HPDE6-E6E7 (cell line): Measurements from ENCODE around the gene USP50.
"Not testable (repeated sequence)": the region's sequence is repeated elsewhere in the genome, so short reads cannot be mapped to it uniquely, and the experiment has no call there.

ENCODE experiments used
- DNase-seq: peaks from one replicate; pipeline ENCODE4 v3.0.0; 2011; ENCODE audit warnings: missing footprints; ENCODE audit errors: extremely low spot score

USP50 gene

DNA sequence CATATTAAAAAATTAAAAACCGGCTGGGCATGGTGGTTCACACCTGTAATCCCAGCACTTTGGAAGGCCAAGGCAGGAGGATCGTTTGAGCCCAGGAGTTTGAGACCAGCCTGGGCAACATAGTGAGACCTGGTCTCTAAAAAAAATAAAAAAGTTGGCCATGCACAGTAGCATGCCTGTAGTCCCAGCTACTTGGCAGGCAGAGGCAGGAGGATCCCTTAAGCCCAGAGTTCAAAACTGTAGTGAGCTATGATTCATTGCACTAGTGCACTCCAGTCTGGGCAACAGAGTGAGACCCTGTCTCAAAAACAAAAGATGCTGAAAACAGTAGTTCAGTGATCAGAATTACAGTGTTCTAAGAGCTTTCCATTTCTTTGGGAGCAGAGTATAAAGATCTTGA is 40.8 kb downstream of the USP50 start:
- not testable (repeated sequence) for DNase-seq

DNA sequence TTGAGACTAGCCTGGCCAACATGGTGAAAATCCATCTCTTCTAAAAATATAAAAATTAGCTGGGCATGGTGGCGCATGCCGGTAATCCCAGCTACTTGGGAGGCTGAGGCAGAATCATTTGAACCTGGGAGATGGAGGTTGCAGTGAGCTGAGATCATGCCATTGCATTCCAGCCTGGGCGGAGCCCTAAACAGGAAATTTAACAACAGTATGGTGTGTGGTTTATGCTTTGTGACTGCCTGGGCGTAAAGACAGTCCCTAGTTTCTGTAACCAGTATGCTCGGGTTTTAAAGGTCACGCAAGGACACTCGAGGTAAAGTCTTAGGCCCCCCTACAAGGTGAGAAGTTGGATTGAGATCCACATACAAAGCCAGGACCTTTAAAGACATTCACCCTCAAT is 43.3 kb downstream of the USP50 start:
- no peak for DNase-seq

DNA sequence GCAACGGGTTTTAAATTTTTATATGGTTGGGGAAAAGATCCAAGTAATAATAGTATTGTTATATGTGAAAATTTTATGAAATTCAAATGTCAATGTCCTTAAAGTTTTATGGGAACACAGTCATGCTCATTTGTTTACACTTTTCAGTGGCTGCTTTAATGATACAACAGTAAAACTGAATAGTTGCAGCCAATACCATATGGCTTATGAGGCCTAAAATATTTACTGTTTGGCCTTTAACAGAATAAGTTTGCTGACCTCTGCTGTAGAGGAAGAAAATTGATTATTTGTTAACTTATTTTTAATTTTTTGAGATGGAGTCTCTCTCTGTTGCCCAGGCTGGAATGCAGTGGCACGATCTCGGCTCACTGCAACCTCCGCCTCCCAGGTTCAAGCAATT is 44.7 kb downstream of the USP50 start:
- DNase-seq, result no peak

DNA sequence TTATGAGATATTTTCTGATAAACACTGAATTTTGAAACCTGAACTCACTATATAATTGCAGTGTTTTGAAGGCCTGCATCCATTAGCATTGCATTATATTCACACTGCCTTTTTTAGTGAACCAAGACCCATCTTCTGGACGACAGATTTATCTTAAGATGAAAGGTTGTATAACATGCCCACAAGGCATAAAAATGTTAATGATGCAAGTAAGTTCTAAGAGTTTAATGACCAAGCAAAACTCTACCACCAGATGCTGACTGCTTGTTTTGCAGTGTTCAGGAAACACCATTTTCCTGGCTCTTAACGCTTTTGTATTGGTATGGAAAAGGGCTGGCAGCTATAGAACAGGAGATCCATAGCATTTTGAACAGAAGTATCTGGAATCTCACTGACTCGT is 46.1 kb downstream of the USP50 start:
- no peak for DNase-seq

DNA sequence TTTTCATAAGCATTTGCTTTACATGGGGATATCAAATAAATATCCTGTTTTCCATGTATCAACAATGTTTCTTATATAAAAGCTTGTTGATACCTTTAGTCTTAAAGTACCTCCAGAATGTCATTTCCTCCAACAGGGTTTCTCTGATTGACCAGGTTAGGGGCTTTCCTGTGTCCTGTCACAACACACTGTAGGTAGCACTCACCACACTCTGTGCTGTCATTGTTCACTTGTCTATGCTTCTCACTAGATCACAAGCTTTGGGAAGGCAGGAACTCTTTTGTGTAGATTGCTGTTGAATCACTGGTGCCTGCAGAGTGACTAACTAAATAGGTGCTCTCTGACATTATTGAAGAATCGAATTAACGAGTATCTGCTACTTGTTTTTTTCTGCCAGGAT is 49.8 kb downstream of the USP50 start:
- no peak for DNase-seq

DNA sequence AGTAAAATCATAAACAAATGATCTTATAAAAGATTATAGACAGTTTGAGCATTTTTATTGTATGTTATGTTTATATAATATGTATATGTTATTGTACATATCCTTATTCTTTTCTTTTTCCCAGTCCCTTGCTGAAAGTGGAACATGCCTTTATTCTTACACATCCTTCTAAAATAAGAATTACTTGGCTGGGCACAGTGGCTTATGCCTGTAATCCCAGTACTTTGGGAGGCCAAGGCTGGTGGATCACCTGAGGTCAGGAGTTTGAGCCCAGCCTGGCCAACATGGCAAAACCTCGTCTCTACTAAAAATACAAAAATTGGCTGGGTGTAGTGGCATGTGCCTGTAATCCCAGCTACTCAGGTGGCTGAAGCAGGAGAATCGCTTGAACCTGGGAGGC is 51.9 kb downstream of the USP50 start:
- DNase-seq, result not testable (repeated sequence)

DNA sequence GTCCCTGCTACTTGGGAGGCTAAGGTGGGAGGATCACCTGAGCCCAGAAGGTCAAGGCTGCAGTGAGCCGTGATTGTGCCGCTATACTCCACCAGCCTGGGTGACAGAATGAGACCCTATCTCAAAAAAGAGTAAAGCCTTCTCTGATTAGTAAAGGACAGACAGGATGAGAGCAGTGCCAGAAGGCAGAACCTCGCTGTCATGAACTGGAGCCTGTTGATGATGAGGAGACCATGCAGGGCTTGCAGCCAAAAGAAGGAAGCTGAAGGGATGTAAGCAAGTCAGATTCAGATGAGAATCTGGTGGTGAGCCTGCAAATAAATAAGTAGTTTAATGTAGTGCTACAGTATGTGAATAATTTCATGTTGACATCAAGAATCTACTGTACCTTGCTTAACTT is 52.8 kb downstream of the USP50 start:
- no peak for DNase-seq

DNA sequence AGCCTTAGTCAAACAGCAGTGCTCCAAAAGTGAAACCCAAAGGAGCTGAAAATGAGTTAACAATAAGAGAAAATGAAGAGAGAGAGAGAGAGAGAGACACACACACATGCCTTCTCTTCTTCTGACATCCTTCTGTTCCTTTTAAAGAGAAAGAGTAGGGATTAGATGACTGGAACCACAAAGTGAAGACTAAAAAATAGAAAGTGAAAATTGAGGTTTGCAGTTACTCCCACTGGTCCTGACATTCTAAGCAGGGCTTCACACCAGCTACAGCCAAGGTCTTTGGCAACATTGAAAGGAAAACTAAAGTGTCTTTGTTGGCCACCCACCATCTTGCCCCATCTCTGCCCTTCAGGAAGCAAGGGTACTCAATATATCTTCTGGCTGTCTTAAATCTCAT is 59.2 kb downstream of the USP50 start:
- DNase-seq, result no peak

DNA sequence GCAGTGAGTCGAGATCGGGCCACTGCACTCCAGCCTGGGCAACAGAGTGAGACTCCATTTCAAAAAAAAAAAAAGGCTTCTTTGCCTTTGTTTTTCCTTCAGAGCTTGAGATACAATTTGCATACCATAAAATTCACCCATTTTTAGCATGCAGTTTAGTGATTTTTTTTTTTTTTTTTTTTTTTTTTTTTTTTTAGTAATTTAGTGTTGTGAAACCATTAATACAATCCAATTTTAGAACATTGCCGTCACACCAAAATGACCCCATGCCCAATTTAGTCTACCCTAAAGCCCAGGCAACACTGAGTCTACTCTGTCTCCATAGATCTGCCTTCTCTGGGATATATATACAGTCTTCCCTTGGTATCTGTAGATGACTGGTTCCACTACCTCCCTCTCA is 61.1 kb downstream of the USP50 start:
- no peak for DNase-seq

DNA sequence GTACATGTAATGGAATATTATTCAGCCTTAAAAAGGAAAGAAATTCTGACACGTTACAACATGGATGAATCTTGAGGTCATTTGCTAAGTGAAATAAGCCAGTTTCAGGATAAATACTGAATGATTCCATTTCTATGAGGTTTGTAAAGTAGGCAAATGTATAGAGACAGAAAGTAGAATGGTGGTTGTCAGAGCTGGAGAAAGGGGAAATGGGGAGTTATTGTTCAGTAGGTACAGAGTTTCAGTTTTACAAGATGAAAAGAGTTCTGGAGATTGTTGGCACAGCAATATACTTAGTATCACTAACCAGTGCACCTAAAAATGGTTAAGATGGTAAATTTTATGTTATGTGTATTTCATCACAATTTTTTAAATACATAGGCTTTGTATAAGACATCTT is 61.7 kb downstream of the USP50 start:
- DNase-seq, result no peak

DNA sequence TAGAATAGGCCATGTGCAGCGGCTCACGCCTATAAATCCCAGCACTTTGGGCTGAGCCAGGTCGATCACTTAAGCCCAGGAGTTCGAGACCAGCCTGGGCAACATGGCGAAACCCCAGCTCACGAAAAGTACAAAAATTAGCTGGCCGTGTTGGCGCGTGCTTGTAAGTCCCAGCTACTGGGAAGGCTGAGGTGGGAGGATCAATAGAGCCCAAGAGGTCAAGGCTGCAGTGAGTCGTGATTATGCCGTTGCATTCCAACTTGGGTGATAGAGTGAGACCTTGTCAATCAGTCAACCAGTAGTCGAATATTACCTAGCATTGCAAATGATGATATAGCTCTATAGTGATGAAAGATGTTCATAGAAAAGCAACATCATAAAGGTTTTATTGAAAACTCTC is 70.3 kb downstream of the USP50 start:
- DNase-seq, result no peak

DNA sequence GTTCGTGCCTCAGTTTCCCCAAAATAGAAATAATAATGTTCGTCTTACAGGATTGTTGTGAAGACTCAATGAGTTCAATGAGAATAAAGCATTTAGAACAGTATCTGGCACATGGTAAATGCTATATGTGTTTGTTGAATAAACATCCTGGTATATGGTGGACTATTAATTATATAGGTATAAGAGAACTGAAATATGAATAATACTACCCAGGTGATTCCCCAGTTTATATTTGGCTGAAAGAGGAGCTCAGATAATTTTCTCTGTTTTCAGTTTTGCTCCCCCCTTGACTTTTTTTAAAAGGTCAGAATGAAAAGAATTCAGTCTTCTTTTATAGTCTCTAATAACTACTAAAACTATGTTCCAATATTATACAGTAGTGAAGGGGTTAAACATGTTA is 75.4 kb downstream of the USP50 start:
- DNase-seq, result no peak

DNA sequence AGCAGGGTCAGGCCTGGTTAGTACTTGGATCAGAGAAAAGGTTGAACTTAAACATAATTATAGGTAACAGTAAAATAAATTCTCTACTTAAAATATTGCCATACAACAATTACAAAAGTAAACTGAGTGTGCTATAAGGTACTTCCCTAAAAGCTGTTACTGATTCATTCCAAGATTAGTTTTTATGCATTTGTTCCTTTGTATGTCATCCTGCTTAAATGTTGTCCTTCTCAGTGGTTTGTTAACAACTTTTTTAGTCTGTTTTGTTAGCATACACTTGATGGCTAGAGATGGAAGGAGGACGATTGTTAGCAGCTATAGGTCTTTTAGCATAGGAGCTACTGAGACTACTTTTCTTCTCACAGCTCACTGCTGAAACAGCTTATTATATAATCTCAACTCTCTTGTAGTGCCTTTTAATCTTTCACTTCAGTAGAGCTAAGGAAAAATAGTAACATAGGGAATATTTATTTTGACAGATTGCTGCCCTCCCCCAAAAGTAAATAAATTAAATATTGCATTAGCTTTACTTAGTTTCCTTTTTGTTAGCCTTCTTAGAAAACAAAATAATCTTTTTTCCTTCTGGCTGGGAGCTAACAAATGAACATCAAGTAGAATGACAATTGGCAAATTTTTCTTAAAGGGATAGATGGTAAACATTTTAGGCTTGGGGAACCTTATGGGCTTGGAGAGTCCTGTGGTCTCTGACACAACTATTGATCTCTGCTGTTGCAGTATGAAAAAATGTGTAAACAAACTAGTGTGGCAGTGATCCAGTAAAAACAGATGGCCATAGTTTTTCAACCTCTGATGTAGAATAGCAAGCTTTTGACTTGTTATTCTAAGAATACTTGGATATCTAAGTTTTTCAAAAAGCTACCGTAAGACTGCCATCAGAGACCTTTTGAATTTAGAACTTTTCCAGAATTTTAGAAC is 82.8 kb downstream of the USP50 start:
- DNase-seq, result no peak

DNA sequence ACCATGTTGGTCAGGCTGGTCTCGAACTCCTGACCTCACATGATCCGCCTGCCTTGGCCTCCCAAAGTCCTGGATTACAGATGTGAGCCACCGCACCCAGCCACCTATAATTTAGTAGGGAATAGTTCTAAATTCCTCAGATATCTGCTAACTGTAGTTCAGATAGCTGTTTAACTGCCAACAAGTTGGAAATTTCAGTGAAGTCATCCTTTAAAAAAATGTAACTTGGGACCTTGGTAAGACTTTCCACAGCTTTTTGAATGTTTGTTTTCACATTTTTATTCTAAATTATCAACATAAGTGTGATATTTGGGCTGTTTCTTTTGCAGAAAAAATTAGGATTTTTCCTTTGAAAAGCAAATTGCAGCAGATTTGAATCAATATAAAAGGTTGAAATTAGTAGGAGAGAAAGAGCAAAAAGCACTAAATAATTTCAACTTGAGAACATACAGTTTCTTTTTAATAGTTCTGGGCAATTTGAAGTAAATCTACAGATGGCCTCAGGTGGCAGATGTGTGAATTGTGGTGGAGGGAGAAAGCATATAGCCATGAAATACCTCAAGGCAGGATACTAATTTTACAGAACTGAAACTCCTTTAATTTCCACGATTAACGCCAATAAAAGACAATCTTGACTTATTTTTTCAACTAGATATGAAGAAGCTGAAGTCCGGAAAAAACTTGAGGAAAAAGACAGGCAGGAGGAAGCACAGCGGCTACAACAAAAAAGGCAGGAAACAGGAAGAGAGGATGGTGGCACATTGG is 87.9 kb downstream of the USP50 start:
- DNase-seq, result no peak

DNA sequence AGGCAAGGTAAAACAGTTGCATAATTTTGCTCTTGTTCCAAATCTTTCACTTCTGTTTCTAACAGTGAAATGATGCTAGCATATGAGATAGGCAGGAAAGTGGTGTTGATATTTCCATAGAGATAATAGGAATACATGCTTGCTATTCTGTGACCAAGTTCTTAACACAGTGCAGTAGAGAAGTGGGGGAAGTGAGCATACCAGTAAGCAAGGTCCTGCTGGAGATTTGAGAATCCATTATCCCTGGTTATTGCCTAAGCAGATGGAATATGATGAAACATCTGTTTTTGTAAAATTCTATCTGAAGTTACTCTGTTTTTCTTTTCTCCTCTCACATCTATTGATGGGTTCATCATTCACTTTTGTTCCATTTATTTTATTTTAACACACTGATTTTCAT is 93.5 kb downstream of the USP50 start:
- DNase-seq, result no peak
